VCaP (cell line): ENCODE measurements around the gene SYK.

Experiments
- H3K27ac ChIP-seq: fragments of 450-650 bp; 2 replicates; pipeline ENCODE4 v1.5.1; 2017
- TF ChIP-seq, protein P1 (sequence below): fragments of 450-650 bp; conservative IDR thresholded peaks from 2 replicates; pipeline ENCODE4 v1.5.1; 2017; ENCODE audit warnings: mild to moderate bottlenecking, moderate library complexity

SYK gene

DNA sequence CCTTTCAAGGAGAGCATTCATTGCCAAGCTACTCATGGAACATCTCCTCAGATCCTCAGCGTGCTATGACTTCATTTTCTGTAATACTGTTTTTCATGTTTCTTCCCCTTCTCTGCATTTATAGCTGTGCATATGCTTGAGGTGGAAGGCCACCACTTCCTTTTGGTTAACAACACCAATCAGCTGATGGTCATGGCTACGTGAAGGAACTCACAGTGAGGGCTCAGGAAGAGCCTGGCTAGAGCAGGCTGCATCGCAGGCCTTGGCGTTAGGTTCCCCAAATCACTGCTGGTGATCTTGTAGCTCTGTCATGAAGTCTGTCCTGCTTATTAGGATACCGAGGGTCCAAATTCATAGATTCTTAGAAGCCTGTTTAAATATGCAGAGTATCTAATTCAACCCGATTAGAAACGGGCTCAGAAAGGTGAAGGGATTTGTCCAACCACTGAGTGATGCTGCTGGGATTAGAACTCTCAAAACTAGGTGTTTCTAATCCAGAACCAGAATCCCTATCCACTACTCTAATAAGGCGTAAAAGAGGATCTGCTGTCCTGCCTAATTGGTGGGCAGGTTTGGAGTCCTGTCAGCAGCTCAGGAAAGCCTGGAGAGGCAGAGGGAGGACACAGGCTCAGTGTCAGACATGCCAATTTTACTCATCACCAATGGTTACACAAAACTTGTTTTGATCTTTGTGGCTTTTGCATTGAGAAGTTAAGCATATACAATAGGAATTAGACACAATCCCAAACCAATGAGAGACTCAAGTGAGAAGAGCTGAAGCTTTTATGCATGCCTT is 7.5 kb downstream of the SYK start:
- no peak overlapping the region for H3K27ac ChIP-seq

DNA sequence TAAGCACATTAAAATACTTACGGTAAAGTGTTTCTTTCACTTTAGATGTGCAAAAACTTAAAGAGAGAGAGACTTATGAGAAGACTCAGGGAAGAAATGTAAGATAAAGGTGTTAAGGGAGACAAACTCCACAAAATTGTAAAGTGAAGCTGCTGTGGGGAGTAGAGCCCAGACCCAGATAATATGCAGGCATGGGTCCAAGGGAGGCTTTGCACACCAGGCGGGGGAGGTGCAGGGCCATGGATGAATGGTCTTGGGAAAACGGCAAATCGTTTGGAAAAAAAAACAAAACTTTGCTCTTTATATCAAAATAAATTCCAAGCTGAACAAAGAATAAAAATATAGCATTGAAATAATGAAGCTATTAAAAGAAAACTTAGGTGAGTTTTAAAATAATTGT is 9.1 kb downstream of the SYK start:
- TF ChIP-seq, protein P1, sequence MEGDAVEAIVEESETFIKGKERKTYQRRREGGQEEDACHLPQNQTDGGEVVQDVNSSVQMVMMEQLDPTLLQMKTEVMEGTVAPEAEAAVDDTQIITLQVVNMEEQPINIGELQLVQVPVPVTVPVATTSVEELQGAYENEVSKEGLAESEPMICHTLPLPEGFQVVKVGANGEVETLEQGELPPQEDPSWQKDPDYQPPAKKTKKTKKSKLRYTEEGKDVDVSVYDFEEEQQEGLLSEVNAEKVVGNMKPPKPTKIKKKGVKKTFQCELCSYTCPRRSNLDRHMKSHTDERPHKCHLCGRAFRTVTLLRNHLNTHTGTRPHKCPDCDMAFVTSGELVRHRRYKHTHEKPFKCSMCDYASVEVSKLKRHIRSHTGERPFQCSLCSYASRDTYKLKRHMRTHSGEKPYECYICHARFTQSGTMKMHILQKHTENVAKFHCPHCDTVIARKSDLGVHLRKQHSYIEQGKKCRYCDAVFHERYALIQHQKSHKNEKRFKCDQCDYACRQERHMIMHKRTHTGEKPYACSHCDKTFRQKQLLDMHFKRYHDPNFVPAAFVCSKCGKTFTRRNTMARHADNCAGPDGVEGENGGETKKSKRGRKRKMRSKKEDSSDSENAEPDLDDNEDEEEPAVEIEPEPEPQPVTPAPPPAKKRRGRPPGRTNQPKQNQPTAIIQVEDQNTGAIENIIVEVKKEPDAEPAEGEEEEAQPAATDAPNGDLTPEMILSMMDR, result no peak
- H3K27ac ChIP-seq, result no peak overlapping the region

More for the DNA sequence above, 7.5 kb downstream of the SYK start:
- TF ChIP-seq, protein P1, result no peak

DNA sequence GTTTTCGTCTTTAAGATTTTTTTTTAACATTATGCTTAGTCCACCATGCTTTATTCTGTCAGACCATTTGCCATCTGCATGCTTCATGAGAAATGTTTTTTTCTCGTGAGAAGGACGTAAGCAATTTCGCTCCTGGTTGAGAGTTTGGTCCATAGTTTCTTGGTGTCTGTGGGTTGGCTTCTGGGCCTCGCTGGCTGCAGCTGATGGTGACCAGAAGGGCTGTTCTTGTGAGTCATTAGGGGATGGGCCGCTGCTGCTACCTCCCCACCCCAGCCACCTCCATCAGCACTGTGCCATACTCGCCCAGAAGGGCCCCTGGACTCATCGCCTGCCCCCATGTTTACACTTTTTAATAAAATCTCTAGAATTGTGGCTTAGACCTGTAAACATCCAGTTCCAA is 11.4 kb downstream of the SYK start:
- TF ChIP-seq, protein P1, result no peak
- no peak overlapping the region for H3K27ac ChIP-seq

DNA sequence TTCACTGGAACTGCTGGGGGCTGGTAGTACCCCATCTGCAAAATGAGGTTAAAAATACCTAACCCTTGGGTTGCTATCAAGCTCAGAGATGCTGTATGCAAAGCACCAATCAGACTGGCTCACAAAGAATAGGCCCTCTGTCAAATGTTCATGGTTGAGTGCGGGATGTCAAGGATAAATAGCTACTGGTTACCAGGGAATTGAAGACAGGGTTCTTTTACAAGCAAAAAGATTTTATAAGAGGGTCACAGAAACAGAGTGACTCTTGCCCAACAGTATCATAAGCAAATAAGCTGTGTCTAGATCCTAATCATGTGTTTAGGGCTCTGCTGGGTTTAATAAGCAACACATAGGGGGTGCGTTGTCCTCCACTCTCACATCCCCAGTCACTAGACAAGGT is 11.9 kb downstream of the SYK start:
- TF ChIP-seq, protein P1, result no peak
- no peak overlapping the region for H3K27ac ChIP-seq

DNA sequence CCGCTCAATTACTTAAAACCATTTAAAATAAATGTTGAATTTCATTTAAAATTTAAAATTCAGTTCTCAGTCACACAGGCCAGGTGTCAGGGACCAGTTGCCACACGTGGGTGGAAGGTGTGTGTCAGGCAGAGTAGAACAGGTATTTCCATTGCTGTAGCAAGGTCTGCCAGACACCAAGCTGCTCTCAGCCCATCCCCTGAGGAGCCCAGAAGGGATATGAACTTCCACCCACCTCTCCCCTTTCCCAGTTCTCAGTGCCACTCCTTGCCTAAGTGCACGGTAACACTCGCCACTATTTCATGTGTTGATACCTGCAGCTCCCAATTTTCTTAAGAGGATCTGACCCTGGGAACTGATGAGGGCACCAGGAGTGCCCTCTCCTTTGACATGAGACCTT is 12.7 kb downstream of the SYK start:
- no peak overlapping the region for H3K27ac ChIP-seq
- TF ChIP-seq, protein P1, result no peak

DNA sequence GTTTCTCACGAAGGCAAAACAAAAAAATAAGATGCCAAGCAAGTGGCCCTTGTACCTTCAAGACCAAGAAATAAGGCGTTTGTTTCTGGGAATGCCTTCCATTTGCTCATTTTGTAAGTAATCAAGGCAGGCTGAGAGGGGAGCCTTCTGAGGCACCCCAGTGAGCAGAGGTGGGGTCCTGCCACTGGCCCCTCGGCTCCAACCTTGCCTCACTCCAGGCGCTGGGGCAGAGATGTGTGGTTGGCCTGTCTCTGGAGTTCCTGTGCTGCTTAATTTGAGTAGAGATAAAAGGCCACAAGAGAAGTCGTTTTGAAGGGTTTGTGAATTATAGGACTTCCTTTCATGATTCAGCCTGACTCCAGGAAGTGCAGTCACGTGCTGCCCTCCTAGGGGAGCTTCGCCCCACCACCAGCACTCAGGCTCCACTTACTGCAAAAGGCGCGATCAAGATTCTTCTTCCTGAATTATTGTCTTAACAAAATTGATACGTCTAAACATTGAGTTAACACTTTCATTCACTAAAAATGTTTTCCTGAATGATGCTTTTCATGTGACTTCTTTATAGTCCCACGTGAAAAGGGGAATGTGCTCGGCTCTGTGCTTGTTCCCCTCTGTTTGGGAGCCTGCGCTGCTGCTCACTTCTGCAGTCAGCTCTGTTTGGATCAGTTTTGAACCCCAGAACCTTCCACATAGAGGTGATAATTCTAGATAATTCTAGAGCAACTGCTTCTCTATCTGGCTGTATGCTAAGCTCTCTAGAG is 13.7 kb downstream of the SYK start:
- no peak overlapping the region for H3K27ac ChIP-seq
- TF ChIP-seq, protein P1, result no peak

DNA sequence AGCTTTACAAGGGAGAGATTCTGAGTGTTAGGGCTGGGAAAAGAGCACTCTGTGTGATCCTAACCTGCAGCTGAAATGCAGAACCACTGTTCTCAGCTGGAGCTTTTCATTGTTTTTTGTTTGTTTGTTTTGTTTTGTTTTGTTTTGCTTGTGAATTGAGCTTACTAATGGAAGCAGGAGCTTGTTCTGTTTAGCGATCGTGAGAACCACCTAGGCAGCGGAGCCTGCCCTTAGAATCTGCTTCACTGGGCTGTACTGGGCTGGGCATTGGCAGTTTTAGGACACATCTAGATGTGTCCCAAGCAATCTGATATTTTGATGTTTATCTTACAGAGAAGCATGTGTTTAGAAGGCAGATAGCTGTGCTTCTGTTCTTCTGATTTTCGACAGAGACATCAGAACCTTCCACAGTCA is 14.3 kb downstream of the SYK start:
- TF ChIP-seq, protein P1, result no peak
- H3K27ac ChIP-seq, result no peak overlapping the region
